ENCODE data around the gene LRRC56. TPM values are rescaled to one million over a fixed set of nuclear protein-coding genes. Genes with fewer than 3 reads are reported as not detected.
A peak's percentile ranks its signal among the peaks of the same experiment; 100 is the strongest.

The LRRC56 gene
- total and polyA plus RNA-seq, 2 of the 13 experiments (the other 11 are each of a cell fraction or from before 2014, with no cell fraction given): 0.11 to 0.29 TPM

GRCh38 chr11:506238-506994, 30.9 kb upstream of the LRRC56 start (continued):
- TF ChIP-seq CSRNP2 (CRISPR knock-in tag; conservative IDR thresholded peaks at IDR 0.05; ENCODE audit: low read depth): no peak
- TF ChIP-seq, protein P1, sequence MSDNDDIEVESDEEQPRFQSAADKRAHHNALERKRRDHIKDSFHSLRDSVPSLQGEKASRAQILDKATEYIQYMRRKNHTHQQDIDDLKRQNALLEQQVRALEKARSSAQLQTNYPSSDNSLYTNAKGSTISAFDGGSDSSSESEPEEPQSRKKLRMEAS (IDR thresholded peaks at IDR 0.05): peak; percentile 86
- TF ChIP-seq, protein P2, sequence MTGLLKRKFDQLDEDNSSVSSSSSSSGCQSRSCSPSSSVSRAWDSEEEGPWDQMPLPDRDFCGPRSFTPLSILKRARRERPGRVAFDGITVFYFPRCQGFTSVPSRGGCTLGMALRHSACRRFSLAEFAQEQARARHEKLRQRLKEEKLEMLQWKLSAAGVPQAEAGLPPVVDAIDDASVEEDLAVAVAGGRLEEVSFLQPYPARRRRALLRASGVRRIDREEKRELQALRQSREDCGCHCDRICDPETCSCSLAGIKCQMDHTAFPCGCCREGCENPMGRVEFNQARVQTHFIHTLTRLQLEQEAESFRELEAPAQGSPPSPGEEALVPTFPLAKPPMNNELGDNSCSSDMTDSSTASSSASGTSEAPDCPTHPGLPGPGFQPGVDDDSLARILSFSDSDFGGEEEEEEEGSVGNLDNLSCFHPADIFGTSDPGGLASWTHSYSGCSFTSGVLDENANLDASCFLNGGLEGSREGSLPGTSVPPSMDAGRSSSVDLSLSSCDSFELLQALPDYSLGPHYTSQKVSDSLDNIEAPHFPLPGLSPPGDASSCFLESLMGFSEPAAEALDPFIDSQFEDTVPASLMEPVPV (CRISPR knock-in tag; IDR thresholded peaks at IDR 0.05): peak; percentile 38; the same call in 1 of the 2 replicates
- peak; percentile 66; the same call in 1 of the 2 replicates for TF ChIP-seq ZHX2 (IDR thresholded peaks at IDR 0.05; ENCODE audit: low read depth)
- TF ChIP-seq ZHX2 (CRISPR knock-in tag; IDR thresholded peaks at IDR 0.05; ENCODE audit: borderline replicate concordance): peak; percentile 64; the same call in 1 of the 2 replicates
- TF ChIP-seq, protein P3, sequence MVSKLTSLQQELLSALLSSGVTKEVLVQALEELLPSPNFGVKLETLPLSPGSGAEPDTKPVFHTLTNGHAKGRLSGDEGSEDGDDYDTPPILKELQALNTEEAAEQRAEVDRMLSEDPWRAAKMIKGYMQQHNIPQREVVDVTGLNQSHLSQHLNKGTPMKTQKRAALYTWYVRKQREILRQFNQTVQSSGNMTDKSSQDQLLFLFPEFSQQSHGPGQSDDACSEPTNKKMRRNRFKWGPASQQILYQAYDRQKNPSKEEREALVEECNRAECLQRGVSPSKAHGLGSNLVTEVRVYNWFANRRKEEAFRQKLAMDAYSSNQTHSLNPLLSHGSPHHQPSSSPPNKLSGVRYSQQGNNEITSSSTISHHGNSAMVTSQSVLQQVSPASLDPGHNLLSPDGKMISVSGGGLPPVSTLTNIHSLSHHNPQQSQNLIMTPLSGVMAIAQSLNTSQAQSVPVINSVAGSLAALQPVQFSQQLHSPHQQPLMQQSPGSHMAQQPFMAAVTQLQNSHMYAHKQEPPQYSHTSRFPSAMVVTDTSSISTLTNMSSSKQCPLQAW (CRISPR knock-in tag; IDR thresholded peaks at IDR 0.05): peak; percentile 28; the same call in 1 of the 2 replicates
- TF ChIP-seq ZHX1 (CRISPR knock-in tag; IDR thresholded peaks at IDR 0.05; ENCODE audit: low read depth): peak; percentile 61; the same call in 1 of the 2 replicates
- peak; percentile 58 for TF ChIP-seq MNT (IDR thresholded peaks at IDR 0.05)
- peak; percentile 87; the same call in 1 of the 2 replicates for TF ChIP-seq ZNF605 (CRISPR knock-in tag; IDR thresholded peaks at IDR 0.05)
- TF ChIP-seq CEBPB (IDR thresholded peaks at IDR 0.05; ENCODE audit: borderline replicate concordance, low read depth, low read length): no peak
